Measurements from ENCODE around the gene PIK3C2G. TPM values are rescaled to one million over a fixed set of nuclear protein-coding genes. Genes with fewer than 3 reads are reported as not detected.

PIK3C2G gene
- total RNA-seq, 1 donor from 2014 or later: not detected

DNA sequence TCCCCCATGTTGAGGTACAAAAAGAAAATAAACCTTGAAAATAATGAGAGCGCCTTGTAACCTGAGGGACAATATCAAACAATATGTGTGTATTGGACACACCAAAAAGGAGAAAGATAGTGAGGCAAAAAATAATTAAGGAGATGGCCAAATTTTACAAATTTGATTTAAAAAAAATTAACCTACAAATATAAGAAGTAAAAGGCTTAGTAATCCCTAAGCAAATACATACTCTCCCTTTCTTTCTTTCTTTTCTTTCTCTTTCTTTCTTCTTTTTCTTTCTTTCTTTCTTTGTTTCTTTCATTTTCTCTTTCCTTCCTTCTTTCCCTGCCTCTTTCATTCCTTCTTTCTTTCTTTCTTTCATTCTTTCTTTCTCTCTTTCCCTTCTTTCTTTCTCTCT, 133.4 kb downstream of the PIK3C2G start:
- H3K4me1 Mint-ChIP-seq: no peaks in the 10 kb centered on the region
- DNase-seq (ENCODE audit: low spot score): no peak
- H4K20me1 ChIP-seq (ENCODE audit: low read depth): no peaks in the 10 kb centered on the region
- H2AFZ ChIP-seq (replicated peaks): no peak overlapping the region
- H3K27ac ChIP-seq: no peak overlapping the region
- no peaks in the 10 kb centered on the region for H3K4me1 ChIP-seq
- H3K27ac Mint-ChIP-seq: no peak overlapping the region
- H3K27me3 ChIP-seq: no peaks in the 10 kb centered on the region
- no peak overlapping the region for H3K4me2 ChIP-seq
- no peaks in the 10 kb centered on the region for H3F3A ChIP-seq (ENCODE audit: low read depth)
- no peak overlapping the region for H3K4me3 ChIP-seq
- H3K9me3 Mint-ChIP-seq: peaks cover 2% of the 10 kb centered on the region
- no peak overlapping the region for H3K9ac ChIP-seq
- TF ChIP-seq, protein P1, sequence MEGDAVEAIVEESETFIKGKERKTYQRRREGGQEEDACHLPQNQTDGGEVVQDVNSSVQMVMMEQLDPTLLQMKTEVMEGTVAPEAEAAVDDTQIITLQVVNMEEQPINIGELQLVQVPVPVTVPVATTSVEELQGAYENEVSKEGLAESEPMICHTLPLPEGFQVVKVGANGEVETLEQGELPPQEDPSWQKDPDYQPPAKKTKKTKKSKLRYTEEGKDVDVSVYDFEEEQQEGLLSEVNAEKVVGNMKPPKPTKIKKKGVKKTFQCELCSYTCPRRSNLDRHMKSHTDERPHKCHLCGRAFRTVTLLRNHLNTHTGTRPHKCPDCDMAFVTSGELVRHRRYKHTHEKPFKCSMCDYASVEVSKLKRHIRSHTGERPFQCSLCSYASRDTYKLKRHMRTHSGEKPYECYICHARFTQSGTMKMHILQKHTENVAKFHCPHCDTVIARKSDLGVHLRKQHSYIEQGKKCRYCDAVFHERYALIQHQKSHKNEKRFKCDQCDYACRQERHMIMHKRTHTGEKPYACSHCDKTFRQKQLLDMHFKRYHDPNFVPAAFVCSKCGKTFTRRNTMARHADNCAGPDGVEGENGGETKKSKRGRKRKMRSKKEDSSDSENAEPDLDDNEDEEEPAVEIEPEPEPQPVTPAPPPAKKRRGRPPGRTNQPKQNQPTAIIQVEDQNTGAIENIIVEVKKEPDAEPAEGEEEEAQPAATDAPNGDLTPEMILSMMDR (IDR thresholded peaks at IDR 0.05): no peak
- TF ChIP-seq EZH2 (IDR thresholded peaks at IDR 0.05) (no peak), EZH2phosphoT487 (IDR thresholded peaks at IDR 0.05) (no peak)
- no peaks in the 10 kb centered on the region for H3K36me3 ChIP-seq
- no peaks in the 10 kb centered on the region for H3K9me3 ChIP-seq (ENCODE audit: low read depth)
- no peaks in the 10 kb centered on the region for H3K79me2 ChIP-seq (ENCODE audit: low read depth)
- no peaks in the 10 kb centered on the region for H3K36me3 Mint-ChIP-seq
- H3K4me3 Mint-ChIP-seq: no peak overlapping the region
- H3K27me3 Mint-ChIP-seq (ENCODE audit: insufficient read depth, low read depth): no peaks in the 10 kb centered on the region

DNA sequence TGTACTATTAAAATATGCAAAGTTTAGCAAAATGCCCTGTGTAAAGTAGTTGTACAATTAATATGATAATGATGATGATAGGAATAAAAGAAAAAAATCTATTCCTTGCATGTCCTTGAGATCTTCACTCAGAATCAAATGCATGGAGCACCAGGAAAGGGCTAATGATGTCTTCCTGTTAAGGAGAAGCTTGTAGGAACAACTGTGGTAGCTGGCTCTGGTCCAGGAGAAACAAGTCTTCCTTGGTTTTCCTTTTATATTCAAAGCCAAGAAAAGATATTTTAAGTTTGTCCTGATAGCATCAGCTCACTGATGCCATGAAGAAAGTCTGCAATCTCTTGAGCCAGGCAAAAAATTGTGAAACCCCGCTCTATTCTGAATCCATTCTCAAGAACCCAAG, 138.9 kb downstream of the PIK3C2G start:
- Mint-ChIP-seq H3K27me3 (ENCODE audit: insufficient read depth, low read depth) (no peaks in the 10 kb centered on the region), H3K9me3 (peaks cover 2% of the 10 kb centered on the region), H3K4me3 (no peak overlapping the region), H3K4me1 (no peaks in the 10 kb centered on the region), H3K27ac (no peak overlapping the region), H3K36me3 (no peaks in the 10 kb centered on the region)
- Histone ChIP-seq H3K36me3 (no peaks in the 10 kb centered on the region), H3K4me3 (no peak overlapping the region), H3K27me3 (no peaks in the 10 kb centered on the region), H3K4me1 (no peaks in the 10 kb centered on the region), H3K9ac (no peak overlapping the region), H3F3A (ENCODE audit: low read depth) (no peaks in the 10 kb centered on the region), H3K4me2 (no peak overlapping the region), H2AFZ (replicated peaks) (no peak overlapping the region), H3K27ac (no peak overlapping the region), H4K20me1 (ENCODE audit: low read depth) (no peaks in the 10 kb centered on the region), H3K9me3 (ENCODE audit: low read depth) (no peaks in the 10 kb centered on the region), H3K79me2 (ENCODE audit: low read depth) (no peaks in the 10 kb centered on the region)
- TF ChIP-seq, protein P1 (IDR thresholded peaks at IDR 0.05): no peak
- TF ChIP-seq EZH2 (IDR thresholded peaks at IDR 0.05): no peak
- TF ChIP-seq EZH2phosphoT487 (IDR thresholded peaks at IDR 0.05): no peak
- no peak for DNase-seq (ENCODE audit: low spot score)

DNA sequence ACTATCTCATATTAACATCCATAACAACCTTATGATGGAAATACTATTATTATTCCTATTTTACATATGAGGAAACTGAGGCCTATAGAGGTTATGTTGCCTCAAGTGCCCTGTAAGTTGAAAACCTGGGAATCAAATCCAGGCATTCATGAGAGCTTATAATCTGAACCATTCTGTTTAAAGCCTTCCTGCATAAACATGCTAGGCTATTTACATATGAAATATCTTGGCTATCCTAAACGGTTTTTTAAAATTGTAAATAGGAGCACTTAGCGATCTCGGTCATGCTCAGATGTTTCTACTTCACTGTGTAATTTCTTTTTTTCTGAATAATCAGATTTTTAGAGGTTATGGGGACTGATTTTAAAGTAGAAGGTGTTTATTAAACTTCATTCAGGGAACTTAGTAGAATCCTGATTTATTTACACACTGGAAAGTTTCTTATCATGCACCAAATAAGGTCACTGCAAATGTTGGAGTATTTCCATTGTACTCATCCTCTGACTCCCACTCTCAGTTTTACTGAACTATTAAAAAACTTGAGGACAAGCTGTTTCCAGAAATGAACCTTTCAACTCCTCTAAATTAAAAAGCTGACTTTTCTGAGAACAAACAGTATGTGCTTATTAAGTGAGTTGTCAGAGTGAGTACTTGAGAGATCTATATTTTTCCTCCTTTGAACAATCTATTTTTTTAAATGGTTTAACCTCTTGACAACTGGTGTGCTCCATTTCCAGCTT, 141.7 kb downstream of the PIK3C2G start:
- no peaks in the 10 kb centered on the region for H3K36me3 Mint-ChIP-seq
- no peak overlapping the region for H3K4me3 Mint-ChIP-seq
- H3K79me2 ChIP-seq (ENCODE audit: low read depth): no peaks in the 10 kb centered on the region
- H3K4me3 ChIP-seq: no peak overlapping the region
- DNase-seq (ENCODE audit: low spot score): no peak
- no peaks in the 10 kb centered on the region for H3K4me1 ChIP-seq
- no peaks in the 10 kb centered on the region for H4K20me1 ChIP-seq (ENCODE audit: low read depth)
- no peak overlapping the region for H3K9ac ChIP-seq
- H3K27me3 Mint-ChIP-seq (ENCODE audit: insufficient read depth, low read depth): no peaks in the 10 kb centered on the region
- no peak overlapping the region for H3K27ac ChIP-seq
- TF ChIP-seq, protein P1 (IDR thresholded peaks at IDR 0.05): no peak
- TF ChIP-seq EZH2 (IDR thresholded peaks at IDR 0.05) (no peak), EZH2phosphoT487 (IDR thresholded peaks at IDR 0.05) (no peak)
- H3K9me3 ChIP-seq (ENCODE audit: low read depth): no peaks in the 10 kb centered on the region
- no peaks in the 10 kb centered on the region for H3K4me1 Mint-ChIP-seq
- no peak overlapping the region for H3K4me2 ChIP-seq
- no peaks in the 10 kb centered on the region for H3K9me3 Mint-ChIP-seq
- peak overlapping the region; percentile 32 for H2AFZ ChIP-seq (replicated peaks)
- H3K36me3 ChIP-seq: no peaks in the 10 kb centered on the region
- H3K27me3 ChIP-seq: no peaks in the 10 kb centered on the region
- H3K27ac Mint-ChIP-seq: no peak overlapping the region
- H3F3A ChIP-seq (ENCODE audit: low read depth): no peaks in the 10 kb centered on the region
